Left ventricle myocardium inferior (tissue), 1 donor: ENCODE data around the gene SERPINB1. TPM values are rescaled to one million over a fixed set of nuclear protein-coding genes. Genes with fewer than 3 reads are reported as not detected.
A peak's percentile ranks its signal among the peaks of the same experiment; 100 is the strongest.

Experiments used
- DNase-seq: peaks from one replicate; pipeline ENCODE4 v3.0.0-alpha.2; 2020
- H3K27ac ChIP-seq: fragments of 200-600 bp; replicated peaks from 2 replicates; pipeline ENCODE4 v1.8.0; 2021
- H3K27me3 ChIP-seq: fragments of 200-600 bp; 2 replicates; pipeline ENCODE4 v1.8.0; 2021; ENCODE audit warnings: low read depth
- H3K36me3 ChIP-seq: fragments of 200-600 bp; 2 replicates; pipeline ENCODE4 v1.8.0; 2021
- H3K4me1 ChIP-seq: fragments of 200-600 bp; 2 replicates; pipeline ENCODE4 v1.8.0; 2021
- H3K4me3 ChIP-seq: fragments of 200-600 bp; 2 replicates; pipeline ENCODE4 v1.8.0; 2021; ENCODE audit warnings: mild to moderate bottlenecking, moderate library complexity
- H3K9me3 ChIP-seq: fragments of 200-600 bp; replicated peaks from 2 replicates; pipeline ENCODE4 v1.8.0; 2021
- CTCF ChIP-seq: fragments of 200-600 bp; IDR thresholded peaks from 2 replicates; pipeline ENCODE4 v1.8.0; 2021; ENCODE audit warnings: antibody characterized with exemption, mild to moderate bottlenecking, borderline replicate concordance
- intact Hi-C: fragments of 100-400 bp; cut with micrococcal nuclease; formaldehyde crosslinking; loops from one replicate; pipeline ENCODE4 v1.11.0; 2022
- total RNA-seq: library from RNA; stranded (reverse); fragmentation: NEBNext Ultra II Directional; extraction: Animal tissue kit (Norgen Biotek cat#: 25700); gene quantifications from one replicate; pipeline ENCODE4 v1.2.1, GENCODE V29; 2021
- donor health status: DM: no; HTN: yes; CAD: no; lungs with severe emphysema.

The SERPINB1 gene
- total RNA-seq, 1 donor from 2014 or later, result 23.4 TPM

- no peaks in the 10 kb centered on the region for H3K27me3 ChIP-seq
- H3K9me3 ChIP-seq, result no peaks in the 10 kb centered on the region
- no peak overlapping the region for H3K27ac ChIP-seq
- peaks cover 38% of the 10 kb centered on the region for H3K4me1 ChIP-seq
- H3K36me3 ChIP-seq, result no peaks in the 10 kb centered on the region
- H3K4me3 ChIP-seq, result no peak overlapping the region
- intact Hi-C loops, result no loop called here
- DNase-seq, result no peak
- no peak for TF ChIP-seq CTCF
Measured at GRCh38 chr6:2823104-2823850, 18.4 kb downstream of the SERPINB1 start.

GRCh38 chr6:2821554-2821953, 20.1 kb downstream of the SERPINB1 start:
- TF ChIP-seq CTCF, result no peak
- H3K4me3 ChIP-seq, result no peak overlapping the region
- DNase-seq, result no peak
- peaks cover under 1% of the 10 kb centered on the region for H3K9me3 ChIP-seq
- intact Hi-C loops, result no loop called here
- no peaks in the 10 kb centered on the region for H3K27me3 ChIP-seq
- H3K4me1 ChIP-seq, result peaks cover 38% of the 10 kb centered on the region
- no peaks in the 10 kb centered on the region for H3K36me3 ChIP-seq
- H3K27ac ChIP-seq, result no peak overlapping the region

GRCh38 chr6:2820415-2820814, 21.2 kb downstream of the SERPINB1 start:
- peaks cover 12% of the 10 kb centered on the region for H3K9me3 ChIP-seq
- intact Hi-C loops, result no loop called here
- H3K27ac ChIP-seq, result no peak overlapping the region
- TF ChIP-seq CTCF, result no peak
- no peak overlapping the region for H3K4me3 ChIP-seq
- no peaks in the 10 kb centered on the region for H3K27me3 ChIP-seq
- DNase-seq, result no peak
- H3K4me1 ChIP-seq, result peaks cover 38% of the 10 kb centered on the region
- no peaks in the 10 kb centered on the region for H3K36me3 ChIP-seq

- peaks cover 38% of the 10 kb centered on the region for H3K4me1 ChIP-seq
- peaks cover 14% of the 10 kb centered on the region for H3K9me3 ChIP-seq
- DNase-seq, result no peak
- TF ChIP-seq CTCF, result no peak
- intact Hi-C loops, result no loop called here
- no peaks in the 10 kb centered on the region for H3K36me3 ChIP-seq
- no peak overlapping the region for H3K4me3 ChIP-seq
- no peak overlapping the region for H3K27ac ChIP-seq
- no peaks in the 10 kb centered on the region for H3K27me3 ChIP-seq
Measured at GRCh38 chr6:2819978-2820377, 21.7 kb downstream of the SERPINB1 start.

- Histone ChIP-seq H3K27ac (peak overlapping the region; percentile 75), H3K36me3 (no peaks in the 10 kb centered on the region), H3K4me3 (peak overlapping the region; percentile 37), H3K27me3 (no peaks in the 10 kb centered on the region), H3K9me3 (peaks cover 14% of the 10 kb centered on the region), H3K4me1 (peaks cover 38% of the 10 kb centered on the region)
- intact Hi-C loops, result no loop called here
- DNase-seq, result no peak
- no peak for TF ChIP-seq CTCF
Measured at GRCh38 chr6:2819115-2819514, 22.5 kb downstream of the SERPINB1 start.
